HG02763 (cell line): ENCODE measurements around the gene SELENOO.

Experiments
- ATAC-seq: cut with Tn5 transposase; IDR thresholded peaks from one replicate; pipeline ENCODE4 v1.9.1; 2021; ENCODE audit warnings: mild to moderate bottlenecking, moderate library complexity; ENCODE audit not compliant: unreplicated experiment

The SELENOO gene

GRCh38 chr22:50228366-50228765, 27.6 kb downstream of the SELENOO start:
- no peak for ATAC-seq

- no peak for ATAC-seq
Measured at GRCh38 chr22:50229370-50229769, 28.6 kb downstream of the SELENOO start.

DNA sequence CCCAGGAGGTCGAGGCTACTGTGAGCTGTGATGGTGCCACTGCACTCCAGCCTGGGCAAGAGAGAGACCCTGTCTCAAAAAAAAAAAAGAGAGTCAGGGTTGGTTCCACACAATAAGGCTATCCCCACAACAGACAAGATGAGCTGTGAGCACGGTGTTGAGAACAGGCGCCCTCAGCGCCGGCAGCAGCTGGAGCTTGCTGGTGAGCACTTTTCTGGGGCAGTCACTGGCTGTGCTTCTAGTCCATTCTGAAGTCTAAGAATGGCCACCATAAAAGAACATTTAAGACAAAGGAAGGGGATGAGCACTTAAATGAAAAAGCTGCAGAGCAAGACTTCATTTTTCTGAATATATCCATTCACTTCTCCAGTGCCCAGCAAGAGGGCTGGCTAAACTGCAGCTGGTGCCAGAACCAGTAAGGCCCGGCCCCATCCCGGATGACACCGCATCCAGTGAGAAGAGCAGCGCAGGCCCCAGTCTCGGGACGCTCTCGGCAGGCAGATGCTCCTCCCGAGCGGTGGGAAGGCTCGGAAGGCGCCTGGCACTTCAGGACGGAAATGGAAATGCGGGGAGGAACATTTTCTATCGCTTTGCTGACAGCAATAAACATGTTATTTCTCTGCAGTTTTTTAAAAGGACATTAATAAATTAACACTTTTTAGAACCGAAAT, 31.8 kb downstream of the SELENOO start:
- no peak for ATAC-seq

DNA sequence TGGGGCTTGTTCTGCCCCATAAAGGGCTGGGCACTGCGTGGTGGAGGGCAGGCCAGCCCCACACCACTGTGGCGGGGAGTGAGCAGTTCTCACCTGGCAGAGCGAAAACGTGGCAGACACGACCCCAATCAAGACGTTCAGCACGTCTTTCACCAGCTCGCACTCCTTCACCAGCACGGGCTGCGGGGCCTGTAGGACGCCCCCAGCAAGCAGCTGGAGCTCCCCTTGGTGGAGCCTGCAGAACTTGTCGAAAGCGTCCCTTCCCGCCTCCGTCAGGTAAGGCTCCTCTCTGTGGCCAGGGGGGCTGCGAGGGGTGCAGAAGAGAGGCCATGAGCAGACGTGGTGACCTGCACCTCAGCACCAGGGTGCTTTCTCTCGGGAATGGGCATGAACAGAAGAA, 32.4 kb downstream of the SELENOO start:
- no peak for ATAC-seq

- ATAC-seq, result no peak
Measured at GRCh38 chr22:50236731-50237409, 36.1 kb downstream of the SELENOO start.

GRCh38 chr22:50238755-50239154, 37.9 kb downstream of the SELENOO start:
- ATAC-seq, result no peak

DNA sequence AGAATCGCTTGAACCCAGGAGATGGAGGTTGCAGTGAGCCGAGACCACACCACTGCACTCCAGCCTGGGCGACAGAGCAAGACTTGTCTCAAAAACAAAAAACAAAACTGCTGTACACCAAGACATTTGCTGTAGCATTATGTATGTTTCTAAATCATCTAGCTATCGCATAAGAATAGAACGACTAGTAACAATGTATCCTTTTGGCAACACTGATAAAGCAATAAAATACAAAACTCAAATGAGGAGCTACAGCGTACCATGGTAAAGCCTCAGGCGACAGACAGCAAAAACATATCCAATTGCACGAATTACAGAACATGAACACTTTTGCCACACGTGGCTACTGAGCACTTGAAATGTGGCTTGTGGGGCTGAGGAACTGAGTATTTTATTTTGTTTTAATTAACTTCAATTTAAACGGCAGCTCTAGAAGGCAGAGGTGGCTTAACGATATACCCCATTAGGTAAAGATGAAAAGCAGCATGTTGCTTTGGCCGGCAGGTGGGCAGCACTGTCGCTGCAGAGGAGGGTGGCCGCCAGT, 41.7 kb downstream of the SELENOO start:
- ATAC-seq, result no peak

DNA sequence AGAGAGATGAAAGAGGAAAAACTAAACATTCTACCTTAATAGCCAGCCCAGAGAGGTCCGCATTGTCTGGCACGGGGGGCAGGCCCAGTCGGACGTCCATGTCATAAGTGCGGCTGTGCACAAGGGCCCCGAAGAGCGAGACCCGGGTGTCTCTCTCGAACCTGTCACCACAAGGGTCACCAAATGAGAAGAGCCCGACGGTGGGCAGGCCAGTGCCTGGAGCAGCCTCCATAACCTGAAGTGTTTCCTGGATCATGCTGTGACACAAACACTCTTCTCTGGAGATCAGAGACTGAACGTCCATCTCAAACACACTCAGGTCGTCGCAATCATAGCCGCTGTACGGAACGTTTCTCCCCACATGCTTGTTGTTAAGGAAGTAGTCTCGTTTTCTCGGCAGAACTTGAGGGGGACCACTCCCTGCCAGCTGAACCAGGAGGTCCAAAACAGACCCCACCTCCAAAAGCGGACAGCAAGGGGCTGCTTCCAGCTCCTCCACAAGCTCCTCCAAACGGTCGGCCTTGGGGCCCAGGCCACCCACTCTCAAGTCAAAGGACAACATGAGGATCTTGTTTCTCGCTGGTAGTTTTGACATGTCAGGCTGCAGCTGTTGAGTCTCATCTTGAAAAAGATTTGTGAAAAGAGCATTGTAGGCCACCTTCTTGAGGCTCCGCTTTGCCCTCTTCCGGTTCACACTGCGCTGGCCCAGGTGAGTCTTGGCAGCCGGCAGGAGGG, 43.0 kb downstream of the SELENOO start:
- no peak for ATAC-seq

GRCh38 chr22:50244420-50245213, 43.8 kb downstream of the SELENOO start, which contains the start of gene TUBGCP6:
Gene TUBGCP6 (minus strand): TSS chr22:50245023. CDS start chr22:50244459, 564 bp downstream.
- peak; percentile 74 for ATAC-seq

DNA sequence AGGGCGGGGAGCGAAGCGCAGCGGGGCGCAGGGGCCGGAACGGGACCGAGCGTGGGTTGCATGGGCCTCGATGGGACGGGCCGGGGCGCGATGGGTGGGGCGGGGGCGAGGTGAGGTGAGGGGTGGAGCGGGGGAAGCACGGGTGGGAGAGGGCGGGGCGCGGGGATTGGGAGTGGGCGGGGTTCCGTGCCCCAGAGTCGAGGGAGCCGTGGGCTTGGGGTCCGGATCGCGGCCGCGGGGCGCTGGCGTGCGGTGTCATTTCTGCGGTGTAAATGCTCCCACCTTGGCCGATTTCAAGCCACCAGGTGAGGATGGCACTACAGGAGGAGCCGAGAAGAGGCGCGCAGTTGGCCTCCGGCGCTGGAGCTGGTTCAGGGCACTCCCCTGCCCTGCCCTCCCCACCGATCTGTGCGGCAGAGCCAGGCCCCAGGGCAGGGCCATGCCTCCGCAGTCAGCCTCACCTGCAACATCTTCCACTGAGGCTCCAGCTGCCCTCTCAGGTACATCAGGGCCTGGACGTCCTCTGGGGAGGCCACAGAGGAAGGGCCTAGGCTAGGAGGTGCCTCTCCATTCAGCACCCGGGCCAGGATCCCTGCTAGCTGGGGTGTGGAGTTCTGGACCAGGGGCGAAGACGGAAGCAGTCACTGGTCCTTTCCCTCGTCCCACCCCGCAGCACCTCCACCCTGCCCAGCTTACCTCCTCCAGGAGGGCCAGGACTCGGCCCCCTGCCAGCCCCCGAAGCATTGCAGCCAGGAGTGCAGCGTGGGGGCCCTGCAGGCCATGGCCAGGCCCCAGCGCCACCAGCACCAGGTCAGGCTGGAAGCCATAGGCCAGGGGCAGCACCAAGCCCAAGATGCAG, 44.6 kb downstream of the SELENOO start:
- ATAC-seq, result peak; percentile 4

DNA sequence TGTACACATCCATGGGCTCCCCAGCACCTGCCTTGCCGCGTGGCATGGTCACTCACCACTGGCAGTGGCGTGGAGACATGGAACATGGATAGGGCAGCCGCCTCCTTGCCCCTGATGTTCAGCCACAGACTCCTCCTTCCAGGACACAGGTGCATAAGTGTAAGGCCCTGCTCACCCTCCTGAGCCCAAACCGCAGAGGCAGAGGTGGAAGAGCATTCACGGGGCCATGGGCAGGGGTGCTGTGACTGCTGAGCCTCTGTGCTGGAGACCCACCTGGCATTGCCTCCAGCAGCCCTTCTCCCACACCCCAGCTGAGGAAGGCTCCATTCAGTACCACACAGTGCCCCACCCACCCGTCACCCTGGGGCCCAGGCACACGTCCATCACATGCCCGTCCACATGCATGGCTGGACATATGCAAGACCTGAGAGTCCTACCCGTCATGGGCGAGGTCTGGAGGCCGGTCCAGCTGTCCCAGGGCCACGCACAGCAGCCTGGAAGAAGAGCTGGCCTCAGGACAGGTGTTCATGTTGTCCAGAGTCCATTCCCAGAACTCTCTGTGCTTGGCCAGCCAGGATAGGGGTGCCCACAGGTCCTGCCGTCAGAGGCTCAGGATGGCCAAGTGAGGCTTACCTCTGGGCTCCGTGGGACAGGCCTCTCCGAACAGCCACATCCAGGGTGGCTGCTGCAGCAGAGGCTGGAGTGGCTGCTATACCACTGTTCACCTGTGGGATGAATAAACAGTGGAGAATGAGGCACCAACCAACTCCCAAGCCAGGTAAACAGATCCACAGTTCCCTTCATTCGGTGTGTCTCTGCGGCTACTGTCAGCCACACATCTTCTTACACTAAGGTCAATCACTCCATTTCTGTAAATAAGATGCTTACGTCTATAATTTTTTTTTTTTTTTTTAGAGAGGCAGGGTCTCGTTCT, 45.7 kb downstream of the SELENOO start:
- ATAC-seq, result no peak

DNA sequence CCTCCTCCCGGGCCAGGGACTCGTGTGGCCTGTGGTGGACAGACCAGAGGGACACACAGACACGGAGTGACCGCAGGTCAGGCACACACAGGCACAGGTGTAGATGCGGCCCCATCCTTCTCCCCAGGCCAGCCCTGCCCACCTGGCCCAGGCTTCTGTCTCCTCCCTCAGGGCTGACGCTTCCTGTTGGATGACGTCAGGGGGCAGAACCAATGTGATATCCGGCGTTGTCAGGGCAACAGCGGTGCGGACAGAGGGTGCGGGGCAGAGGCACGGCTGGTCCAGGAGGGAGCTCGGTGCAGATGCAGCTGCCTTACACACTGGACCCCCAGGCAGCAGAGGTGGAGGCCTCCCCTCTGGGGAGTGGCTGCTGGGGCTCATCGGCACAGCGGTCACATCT, 46.9 kb downstream of the SELENOO start:
- no peak for ATAC-seq

DNA sequence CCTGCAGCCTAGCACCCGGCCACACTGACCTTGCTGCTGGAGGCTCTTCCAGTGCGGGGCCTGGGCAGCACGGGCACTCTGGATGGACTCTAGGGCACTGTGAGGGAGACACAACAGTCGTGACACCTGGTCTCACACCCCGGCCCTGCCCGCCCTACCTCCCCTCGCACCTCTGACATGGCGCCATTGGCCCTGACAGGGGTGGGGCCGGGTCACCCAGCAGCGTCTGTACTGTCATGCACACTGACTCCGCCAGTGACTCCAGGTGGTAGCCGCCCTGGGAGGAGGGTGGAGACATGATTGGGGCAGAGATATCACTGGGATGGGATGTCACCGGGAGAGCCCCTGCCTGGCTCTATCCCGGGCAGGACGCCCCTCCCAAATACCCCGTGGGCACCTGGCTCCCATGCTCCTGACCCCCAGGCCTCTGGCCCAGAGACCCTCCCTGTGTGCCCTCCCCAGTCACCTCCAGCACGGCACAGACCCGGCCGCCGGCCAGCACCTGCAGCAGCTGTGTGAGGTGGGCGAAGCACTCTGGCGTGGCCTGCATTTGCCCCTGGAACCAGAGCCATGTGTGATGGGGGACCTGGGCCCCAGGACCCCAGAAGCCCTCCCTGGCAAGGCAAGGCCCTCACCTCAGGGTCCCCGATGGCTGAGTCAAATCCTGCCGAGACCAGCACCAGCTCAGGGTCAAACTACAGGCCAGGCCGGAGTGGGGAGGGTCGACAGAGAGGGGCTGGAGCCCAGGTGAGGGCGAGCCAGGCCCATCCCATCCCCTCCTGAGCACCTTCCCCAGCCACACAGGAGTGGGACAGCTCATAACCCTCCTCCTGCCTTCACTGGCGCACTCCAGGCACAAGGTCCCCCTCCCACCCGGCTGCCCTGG, 47.6 kb downstream of the SELENOO start:
- ATAC-seq, result no peak

GRCh38 chr22:50249341-50250248, 48.8 kb downstream of the SELENOO start:
- no peak for ATAC-seq

DNA sequence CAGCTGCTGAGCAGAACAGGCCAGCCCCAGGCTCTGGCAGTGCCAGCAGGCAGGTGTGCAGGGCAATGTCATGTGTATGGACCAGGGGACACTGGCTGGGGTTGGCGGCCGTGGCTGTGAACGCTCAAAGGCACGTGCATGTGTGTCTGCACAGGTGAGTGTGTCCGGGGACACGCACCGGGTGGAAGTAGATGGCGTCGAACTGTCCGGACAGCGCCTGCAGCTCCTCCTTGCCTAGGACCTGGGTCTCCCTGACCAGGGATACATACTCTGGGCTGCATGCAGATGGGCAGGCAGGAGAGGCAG, 49.4 kb downstream of the SELENOO start:
- ATAC-seq, result no peak

- peak; percentile 54 for ATAC-seq
Measured at GRCh38 chr22:50250555-50251476, 50.0 kb downstream of the SELENOO start, which contains the start of gene HDAC10. Gene HDAC10 (minus strand): TSS chr22:50251265. CDS start chr22:50251032, 233 bp downstream.
